HepG2 (cell line): ENCODE results near the gene AOX1. TPM values are rescaled to one million over a fixed set of nuclear protein-coding genes. Genes with fewer than 3 reads are reported as not detected.

Experiments
- ATAC-seq: fragments of 200-7000 bp; cut with Tn5 transposase; 3 replicates; pipeline ENCODE4 v1.9.1; 2020; ENCODE audit warnings: mild to moderate bottlenecking, moderate library complexity
- BruUV-seq: library from RNA; stranded (reverse); fragments of 400-500 nt; replicated peaks from 2 replicates; lab custom pipeline; 2021; lab: Mats Ljungman, UMichigan
- CTCF ChIA-PET: fragments of 300-600 bp; formaldehyde crosslinking; extraction: SDS; loops from one replicate; lab custom pipeline; 2021; ENCODE audit warnings: low total read pairs, inconsistent platforms, low intra/inter-chr PET ratio; lab: Yijun Ruan, JAX
- POLR2A ChIA-PET: fragments of 350-600 bp; sonication (Branson Sonifier 250); formaldehyde crosslinking; loops from one replicate; lab custom pipeline; 2020; ENCODE audit warnings: antibody characterized with exemption, inconsistent platforms; lab: Yijun Ruan, JAX
- DNase-seq: peaks from one replicate; pipeline ENCODE4 v3.0.0-alpha.2; 2015; ENCODE audit warnings: low spot score
- FAIRE-seq: peaks from 3 replicates; lab custom pipeline; 2011; peaks lifted over from hg19 to GRCh38; lab: Jason Lieb, UNC
- H2AFZ ChIP-seq: one replicate; pipeline ENCODE4 v1.6.1; 2011; ENCODE audit warnings: low read length, inconsistent platforms
- H3K27ac ChIP-seq: fragments of 300-600 bp; 3 replicates; pipeline ENCODE4 v1.8.0; 2011; ENCODE audit warnings: mixed run types, mild to moderate bottlenecking, mixed read lengths, low read length, inconsistent platforms; ENCODE audit not compliant: insufficient read depth; ENCODE audit errors: extremely low read length
- H3K27me3 ChIP-seq, 2 experiments: fragments of 200-600 bp in 1 of 2; 2 replicates in 1 of 2; 3 replicates in 1 of 2; pipeline versions ENCODE4 v1.6.0 to v1.8.0; 2011; ENCODE audit warnings: low read length in 2 of 2, mild to moderate bottlenecking in 2 of 2, moderate library complexity in 2 of 2, inconsistent platforms in 1 of 2; ENCODE audit not compliant: insufficient read depth in 2 of 2, control insufficient read depth in 1 of 2
- H3K36me3 ChIP-seq, 2 experiments: fragments of 200-600 bp in 1 of 2; replicated peaks in 1 of 2; 2 replicates in 1 of 2; 3 replicates in 1 of 2; pipeline versions ENCODE4 v1.5.1 to v1.8.0; 2011; ENCODE audit warnings: low read length in 2 of 2, inconsistent platforms in 1 of 2; ENCODE audit not compliant: insufficient read depth in 2 of 2, control insufficient read depth in 1 of 2
- H3K4me1 ChIP-seq: 2 replicates; pipeline ENCODE4 v1.5.1; 2012; ENCODE audit warnings: low read length, inconsistent platforms; ENCODE audit not compliant: insufficient read depth
- H3K4me2 ChIP-seq: 2 replicates; pipeline ENCODE4 v1.6.0; 2011; ENCODE audit warnings: low read depth, low read length, inconsistent platforms
- H3K4me3 ChIP-seq, 3 experiments: fragments of 200-600 bp in 1 of 3; sonication (generic), shearing (Covaris generic) in 1 of 3; replicated peaks in 1 of 3; 2 replicates each; pipeline ENCODE4 v1.5.1; 2011 to 2016; ENCODE audit warnings: low read length in 3 of 3, inconsistent platforms in 2 of 3, low read depth in 2 of 3, mild to moderate bottlenecking in 2 of 3, control low read depth in 1 of 3, mixed read lengths in 1 of 3; ENCODE audit not compliant: insufficient read depth in 1 of 3
- H3K79me2 ChIP-seq: one replicate; pipeline ENCODE4 v1.6.1; 2011; ENCODE audit warnings: low read length, inconsistent platforms; ENCODE audit not compliant: insufficient read depth
- H3K9ac ChIP-seq: 2 replicates; pipeline ENCODE4 v1.6.0; 2011; ENCODE audit warnings: mild to moderate bottlenecking, low read depth, low read length, inconsistent platforms; ENCODE audit not compliant: insufficient read depth
- H3K9me3 ChIP-seq: 2 replicates; pipeline ENCODE4 v1.5.1; 2012; ENCODE audit warnings: mild to moderate bottlenecking, low read length
- H4K20me1 ChIP-seq: 2 replicates; pipeline ENCODE4 v1.6.0; 2011; ENCODE audit warnings: inconsistent platforms, mild to moderate bottlenecking, low read length, moderate library complexity; ENCODE audit not compliant: insufficient read depth
- CHD4 ChIP-seq: fragments of 200-600 bp; sonication (generic); IDR thresholded peaks from 2 replicates; pipeline ENCODE4 v1.7.0; 2017; ENCODE audit warnings: mild to moderate bottlenecking, low read length, borderline replicate concordance
- FOSL1 ChIP-seq: sonication (generic); formaldehyde crosslinking; IDR thresholded peaks from 2 replicates; pipeline ENCODE4 v1.9.0; 2021; ENCODE audit warnings: missing genetic modification reagents, borderline replicate concordance
- NFIC ChIP-seq: IDR thresholded peaks from 2 replicates; pipeline ENCODE4 v1.6.1; 2012; ENCODE audit warnings: mild to moderate bottlenecking, low read length, inconsistent platforms
- NR1H2 ChIP-seq: sonication (generic); formaldehyde crosslinking; IDR thresholded peaks from 2 replicates; pipeline ENCODE4 v1.8.1; 2022; ENCODE audit warnings: low read depth, missing genetic modification reagents, borderline replicate concordance
- RXRB ChIP-seq: IDR thresholded peaks from 2 replicates; pipeline ENCODE4 v1.6.1; 2016; ENCODE audit warnings: borderline replicate concordance, missing genetic modification reagents, missing compliant biosample characterization
- SMARCC2 ChIP-seq: fragments of 450-650 bp; IDR thresholded peaks from 2 replicates; pipeline ENCODE4 v1.6.1; 2017; ENCODE audit warnings: antibody characterized with exemption, mild to moderate bottlenecking
- SNRNP70 ChIP-seq: fragments of 200-400 bp; formaldehyde crosslinking; IDR thresholded peaks from 2 replicates; pipeline ENCODE4 v1.6.1; 2017; ENCODE audit warnings: mild to moderate bottlenecking, low read depth, low read length, moderate library complexity
- WIZ ChIP-seq: sonication (generic); formaldehyde crosslinking; IDR thresholded peaks from 2 replicates; pipeline ENCODE4 v1.5.1; 2020; ENCODE audit warnings: mild to moderate bottlenecking, missing genetic modification reagents
- XBP1 ChIP-seq: sonication (generic); formaldehyde crosslinking; IDR thresholded peaks from 2 replicates; pipeline ENCODE4 v1.5.0; 2020; ENCODE audit warnings: missing genetic modification reagents
- ZMYM4 ChIP-seq: sonication (generic); formaldehyde crosslinking; IDR thresholded peaks from 2 replicates; pipeline ENCODE4 v1.8.1; 2023; ENCODE audit warnings: mild to moderate bottlenecking, missing genetic modification reagents
- ZNF234 ChIP-seq: sonication (generic); formaldehyde crosslinking; conservative IDR thresholded peaks from 2 replicates; pipeline ENCODE4 v1.5.1; 2020; ENCODE audit warnings: mild to moderate bottlenecking, missing genetic modification reagents
- ZNF33A ChIP-seq: sonication (generic); formaldehyde crosslinking; IDR thresholded peaks from 2 replicates; pipeline ENCODE4 v1.5.1; 2020; ENCODE audit warnings: missing genetic modification reagents, mild to moderate bottlenecking, moderate library complexity, borderline replicate concordance
- ZNF430 ChIP-seq: sonication (generic); formaldehyde crosslinking; IDR thresholded peaks from 2 replicates; pipeline ENCODE4 v1.9.0; 2021; ENCODE audit warnings: mild to moderate bottlenecking, missing genetic modification reagents
- WGBS: methylation state at CpG from one replicate; pipeline ENCODE4 v1.1.6; 2017; ENCODE audit warnings: low lambda C conversion rate; 5-methylcytosine and 5-hydroxymethylcytosine counted together
- in situ Hi-C: cut with HindIII; loops from 2 replicates; pipeline ENCODE4 v1.10.0; 2017; ENCODE audit warnings: low pct_unique_long_range_greater_than_20kb; ENCODE audit not compliant: extremely low pct_ligation_motif_present
- intact Hi-C: fragments of 100-400 bp; cut with micrococcal nuclease; formaldehyde crosslinking; loops from one replicate; pipeline ENCODE4 v1.10.0; 2022; ENCODE audit not compliant: unreplicated experiment
- polyA plus RNA-seq, 8 experiments: library from polyadenylated mRNA; depleted of rRNA in 3 of 8; stranded (reverse) in 7 of 8; unstranded in 1 of 8; fragments of >200 nt; fragmentation: Illumina TruSeq in 4 of 8; extraction: Trizol in 4 of 8; gene quantifications; 2 replicates each; pipeline versions ENCODE4 v1.2.1 to v1.2.3, GENCODE V29; 2011 to 2016; ENCODE audit warnings: low read depth in 4 of 8, missing spikeins in 1 of 8, mixed read lengths in 1 of 8; ENCODE audit not compliant: insufficient read depth in 1 of 8
- total RNA-seq, 5 experiments: library from RNA; depleted of rRNA; stranded (reverse); fragments of >200 nt; fragmentation: Illumina TruSeq; extraction: Trizol; gene quantifications; 2 replicates each; pipeline ENCODE4 v1.2.3, GENCODE V29; 2016; ENCODE audit warnings: low read depth in 1 of 5
- TF ChIP-seq, protein P1 (sequence below): sonication (generic); formaldehyde crosslinking; IDR thresholded peaks from 2 replicates; pipeline ENCODE4 v1.5.0; 2020; ENCODE audit warnings: missing genetic modification reagents, mild to moderate bottlenecking, borderline replicate concordance
- TF ChIP-seq, protein P2 (sequence below): sonication (generic); formaldehyde crosslinking; IDR thresholded peaks from 2 replicates; pipeline ENCODE4 v1.4.0; 2020; ENCODE audit warnings: missing genetic modification reagents
- TF ChIP-seq, protein P3 (sequence below): sonication (generic); formaldehyde crosslinking; conservative IDR thresholded peaks from 2 replicates; pipeline ENCODE4 v1.4.0; 2020; ENCODE audit warnings: missing genetic modification reagents
- TF ChIP-seq, protein P4 (sequence below): sonication (generic); formaldehyde crosslinking; IDR thresholded peaks from 2 replicates; pipeline ENCODE4 v1.8.0; 2022; ENCODE audit warnings: mild to moderate bottlenecking, missing genetic modification reagents

AOX1 gene
- total and polyA plus RNA-seq, 2 of the 13 experiments (the other 11 are each of a cell fraction or from before 2014, with no cell fraction given): 9.2 to 18.0 TPM

DNA sequence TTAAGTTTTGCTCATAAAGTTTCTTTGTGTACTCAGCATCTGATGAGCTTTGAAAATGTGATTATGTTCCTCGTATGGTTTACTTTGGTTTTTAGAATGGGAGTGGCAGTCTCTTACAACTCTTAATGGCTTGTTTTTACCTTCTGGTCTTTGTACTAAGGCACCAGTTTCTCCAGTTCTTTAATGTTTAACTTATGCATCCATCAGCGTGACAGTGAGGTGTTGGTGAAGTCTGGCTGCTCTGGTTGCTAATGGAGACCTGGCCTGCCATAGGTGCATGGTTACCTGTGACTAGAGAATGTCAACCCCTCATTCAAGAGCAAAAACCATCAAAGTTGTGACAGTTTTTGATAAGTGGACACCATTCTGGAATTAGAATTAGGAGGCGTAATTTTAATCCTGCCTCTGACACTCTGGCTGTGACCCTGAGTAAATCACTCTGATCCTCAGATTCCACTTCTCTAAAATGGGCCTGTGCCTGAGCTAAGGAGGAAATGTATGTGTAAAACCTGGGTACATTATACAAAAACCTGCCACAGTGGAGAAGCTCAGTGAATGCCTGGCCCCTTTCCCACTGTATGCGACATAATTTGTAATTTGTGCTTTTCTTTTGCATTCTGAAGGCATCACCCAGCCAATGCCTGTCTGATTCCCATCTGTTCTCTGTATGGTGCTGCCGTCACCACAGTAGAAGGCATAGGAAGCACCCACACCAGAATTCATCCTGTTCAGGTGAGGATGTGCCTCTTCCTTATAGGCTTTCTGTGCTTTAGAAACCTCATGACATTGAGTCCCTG lies 11.2 kb downstream of the AOX1 start (continued):
- TF ChIP-seq SNRNP70 (no peak), CHD4 (no peak)

DNA sequence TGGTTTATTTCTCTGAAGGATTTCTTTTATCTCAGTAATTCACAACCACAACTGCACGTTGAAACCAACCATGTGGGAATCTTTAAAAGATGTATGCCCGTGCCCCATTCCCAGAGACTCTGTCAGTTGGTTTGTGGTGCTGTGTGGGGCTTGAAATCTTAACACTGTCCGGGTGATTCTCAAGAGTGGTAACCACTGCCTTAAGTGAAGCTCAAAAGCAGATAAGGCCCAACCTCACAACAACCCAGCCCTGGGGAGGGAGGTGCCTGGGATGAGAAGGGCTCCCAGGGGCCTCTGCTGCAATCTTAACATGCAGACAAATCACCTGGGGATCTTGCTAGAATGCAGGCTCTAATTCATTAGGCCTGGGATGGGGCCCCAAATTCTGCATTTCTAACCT lies 13.4 kb downstream of the AOX1 start:
- Histone ChIP-seq H3K9me3 (no peaks in the 10 kb centered on the region), H4K20me1 (no peaks in the 10 kb centered on the region), H3K79me2 (no peaks in the 10 kb centered on the region), H3K9ac (no peak overlapping the region), H3K27me3 (no peaks in the 10 kb centered on the region), H3K4me1 (peaks cover 29% of the 10 kb centered on the region), H3K4me2 (no peak overlapping the region), H3K27ac (no peak overlapping the region), H3K36me3 (no peaks in the 10 kb centered on the region), H2AFZ (no peak overlapping the region), H3K4me3 (no peak overlapping the region)
- FAIRE-seq: no peak
- intact Hi-C loops (no loop called here), in situ Hi-C loops (no loop called here)
- no peak for ATAC-seq
- POLR2A ChIA-PET: interaction anchor here (1.9 kb wide), 1 partner anchor 13 kb away, joined by 5 read pairs; the partner anchor contains the start of gene AOX1
- CTCF ChIA-PET: no interaction called here
- no TSS peak for BruUV-seq
- 92% methylated on average over 3 of the region's 3 CpGs for WGBS
- DNase-seq: no peak
- TF ChIP-seq, protein P1, sequence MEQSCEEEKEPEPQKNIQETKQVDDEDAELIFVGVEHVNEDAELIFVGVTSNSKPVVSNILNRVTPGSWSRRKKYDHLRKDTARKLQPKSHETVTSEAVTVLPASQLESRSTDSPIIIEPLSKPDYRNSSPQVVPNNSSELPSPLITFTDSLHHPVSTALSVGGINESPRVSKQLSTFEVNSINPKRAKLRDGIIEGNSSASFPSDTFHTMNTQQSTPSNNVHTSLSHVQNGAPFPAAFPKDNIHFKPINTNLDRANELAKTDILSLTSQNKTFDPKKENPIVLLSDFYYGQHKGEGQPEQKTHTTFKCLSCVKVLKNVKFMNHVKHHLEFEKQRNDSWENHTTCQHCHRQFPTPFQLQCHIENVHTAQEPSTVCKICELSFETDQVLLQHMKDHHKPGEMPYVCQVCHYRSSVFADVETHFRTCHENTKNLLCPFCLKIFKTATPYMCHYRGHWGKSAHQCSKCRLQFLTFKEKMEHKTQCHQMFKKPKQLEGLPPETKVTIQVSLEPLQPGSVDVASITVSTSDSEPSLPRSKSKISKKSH (CRISPR knock-in tag): no peak
- TF ChIP-seq, protein P2, sequence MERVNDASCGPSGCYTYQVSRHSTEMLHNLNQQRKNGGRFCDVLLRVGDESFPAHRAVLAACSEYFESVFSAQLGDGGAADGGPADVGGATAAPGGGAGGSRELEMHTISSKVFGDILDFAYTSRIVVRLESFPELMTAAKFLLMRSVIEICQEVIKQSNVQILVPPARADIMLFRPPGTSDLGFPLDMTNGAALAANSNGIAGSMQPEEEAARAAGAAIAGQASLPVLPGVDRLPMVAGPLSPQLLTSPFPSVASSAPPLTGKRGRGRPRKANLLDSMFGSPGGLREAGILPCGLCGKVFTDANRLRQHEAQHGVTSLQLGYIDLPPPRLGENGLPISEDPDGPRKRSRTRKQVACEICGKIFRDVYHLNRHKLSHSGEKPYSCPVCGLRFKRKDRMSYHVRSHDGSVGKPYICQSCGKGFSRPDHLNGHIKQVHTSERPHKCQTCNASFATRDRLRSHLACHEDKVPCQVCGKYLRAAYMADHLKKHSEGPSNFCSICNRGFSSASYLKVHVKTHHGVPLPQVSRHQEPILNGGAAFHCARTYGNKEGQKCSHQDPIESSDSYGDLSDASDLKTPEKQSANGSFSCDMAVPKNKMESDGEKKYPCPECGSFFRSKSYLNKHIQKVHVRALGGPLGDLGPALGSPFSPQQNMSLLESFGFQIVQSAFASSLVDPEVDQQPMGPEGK (CRISPR knock-in tag): no peak
- no peak for TF ChIP-seq XBP1 (CRISPR knock-in tag)
- no peak for TF ChIP-seq ZMYM4 (CRISPR knock-in tag)
- no peak for TF ChIP-seq SMARCC2
- no peak for TF ChIP-seq FOSL1 (CRISPR knock-in tag)
- TF ChIP-seq NR1H2: no peak
- TF ChIP-seq, protein P3, sequence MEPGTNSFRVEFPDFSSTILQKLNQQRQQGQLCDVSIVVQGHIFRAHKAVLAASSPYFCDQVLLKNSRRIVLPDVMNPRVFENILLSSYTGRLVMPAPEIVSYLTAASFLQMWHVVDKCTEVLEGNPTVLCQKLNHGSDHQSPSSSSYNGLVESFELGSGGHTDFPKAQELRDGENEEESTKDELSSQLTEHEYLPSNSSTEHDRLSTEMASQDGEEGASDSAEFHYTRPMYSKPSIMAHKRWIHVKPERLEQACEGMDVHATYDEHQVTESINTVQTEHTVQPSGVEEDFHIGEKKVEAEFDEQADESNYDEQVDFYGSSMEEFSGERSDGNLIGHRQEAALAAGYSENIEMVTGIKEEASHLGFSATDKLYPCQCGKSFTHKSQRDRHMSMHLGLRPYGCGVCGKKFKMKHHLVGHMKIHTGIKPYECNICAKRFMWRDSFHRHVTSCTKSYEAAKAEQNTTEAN (CRISPR knock-in tag): no peak
- no peak for TF ChIP-seq RXRB (CRISPR knock-in tag)
- TF ChIP-seq ZNF234: no peak
- TF ChIP-seq ZNF430 (CRISPR knock-in tag): no peak
- no peak for TF ChIP-seq ZNF33A (CRISPR knock-in tag)
- no peak for TF ChIP-seq WIZ
- no peak for TF ChIP-seq NFIC
- TF ChIP-seq, protein P4, sequence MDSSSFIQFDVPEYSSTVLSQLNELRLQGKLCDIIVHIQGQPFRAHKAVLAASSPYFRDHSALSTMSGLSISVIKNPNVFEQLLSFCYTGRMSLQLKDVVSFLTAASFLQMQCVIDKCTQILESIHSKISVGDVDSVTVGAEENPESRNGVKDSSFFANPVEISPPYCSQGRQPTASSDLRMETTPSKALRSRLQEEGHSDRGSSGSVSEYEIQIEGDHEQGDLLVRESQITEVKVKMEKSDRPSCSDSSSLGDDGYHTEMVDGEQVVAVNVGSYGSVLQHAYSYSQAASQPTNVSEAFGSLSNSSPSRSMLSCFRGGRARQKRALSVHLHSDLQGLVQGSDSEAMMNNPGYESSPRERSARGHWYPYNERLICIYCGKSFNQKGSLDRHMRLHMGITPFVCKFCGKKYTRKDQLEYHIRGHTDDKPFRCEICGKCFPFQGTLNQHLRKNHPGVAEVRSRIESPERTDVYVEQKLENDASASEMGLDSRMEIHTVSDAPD (CRISPR knock-in tag): no peak
